CD4-positive, alpha-beta T cell (primary cell): ENCODE results near the gene SMIM31. TPM values are rescaled to one million over a fixed set of nuclear protein-coding genes. Genes with fewer than 3 reads are reported as not detected.

Source experiments
- ATAC-seq: fragments of 200-7000 bp; cut with Tn5 transposase; one replicate; pipeline ENCODE4 v1.10.0; 2022; ENCODE audit warnings: mild to moderate bottlenecking; ENCODE audit not compliant: poor library complexity
- CTCF ChIA-PET: fragments of 350-600 bp; sonication (Branson Sonifier 250); formaldehyde crosslinking; loops from one replicate; lab custom pipeline; 2021; ENCODE audit warnings: antibody characterized with exemption, inconsistent platforms; lab: Charles Lee
- POLR2A ChIA-PET: fragments of 350-600 bp; sonication (Branson Sonifier 250); formaldehyde crosslinking; loops from one replicate; lab custom pipeline; 2021; ENCODE audit warnings: antibody characterized with exemption, inconsistent platforms; lab: Charles Lee
- DNase-seq, 14 experiments: peaks; one replicate each; pipeline ENCODE4 v3.0.0-alpha.2; 2013 to 2020; ENCODE audit warnings: mixed read lengths in 2 of 14
- H3K27ac ChIP-seq, 2 donors: one replicate each; pipeline versions ENCODE4 v1.5.1 to v1.7.0; 2013; ENCODE audit warnings: low read length in 2 of 2, low read depth in 1 of 2, mild to moderate bottlenecking in 1 of 2
- H3K27me3 ChIP-seq, 2 experiments: 1 replicate in 1 of 2; 2 replicates in 1 of 2; pipeline versions ENCODE4 v1.6.1 to v1.7.0; 2013; ENCODE audit warnings: low read length in 2 of 2, control low read depth in 1 of 2, mild to moderate bottlenecking in 1 of 2, moderate library complexity in 1 of 2; ENCODE audit not compliant: insufficient read depth in 2 of 2, control insufficient read depth in 1 of 2
- H3K36me3 ChIP-seq: one replicate; pipeline ENCODE4 v1.6.1; 2013; ENCODE audit warnings: low read length, control low read depth; ENCODE audit not compliant: insufficient read depth
- H3K4me1 ChIP-seq: one replicate; pipeline ENCODE4 v1.6.1; 2013; ENCODE audit warnings: low read length, control low read depth; ENCODE audit not compliant: insufficient read depth
- H3K4me3 ChIP-seq: one replicate; pipeline ENCODE4 v1.5.1; 2013; ENCODE audit warnings: mild to moderate bottlenecking, low read length, moderate library complexity
- H3K9me3 ChIP-seq, 2 experiments: 1 replicate in 1 of 2; 2 replicates in 1 of 2; pipeline versions ENCODE4 v1.6.1 to v1.7.0; 2013; ENCODE audit warnings: low read length in 2 of 2, mild to moderate bottlenecking in 2 of 2, control low read depth in 1 of 2, moderate library complexity in 1 of 2; ENCODE audit not compliant: control insufficient read depth in 1 of 2, insufficient read depth in 1 of 2
- H3K27ac Mint-ChIP-seq: one replicate; pipeline ENCODE4 v1.8.0; 2020; ENCODE audit warnings: mixed read lengths
- H3K27me3 Mint-ChIP-seq: one replicate; pipeline ENCODE4 v1.8.0; 2021; ENCODE audit warnings: mixed read lengths
- H3K36me3 Mint-ChIP-seq: one replicate; pipeline ENCODE4 v1.8.0; 2021; ENCODE audit warnings: low read depth, mixed read lengths
- H3K4me1 Mint-ChIP-seq: one replicate; pipeline ENCODE4 v1.8.0; 2021; ENCODE audit warnings: low read depth, mixed read lengths
- H3K4me3 Mint-ChIP-seq: one replicate; pipeline ENCODE4 v1.8.0; 2020; ENCODE audit warnings: mild to moderate bottlenecking, mixed read lengths
- H3K9me3 Mint-ChIP-seq: one replicate; pipeline ENCODE4 v1.8.0; 2020; ENCODE audit warnings: mixed read lengths
- intact Hi-C, 2 experiments: fragments of 100-400 bp; cut with DNase I in 1 of 2; cut with micrococcal nuclease in 1 of 2; formaldehyde crosslinking; loops; one replicate each; pipeline versions ENCODE4 v1.15.1 to v1.9.0; 2023 to 2025; cut with DNase I, micrococcal nuclease
- total RNA-seq, 174 experiments: library from RNA in 2 of 174; stranded (reverse) in 2 of 174; gene quantifications; one replicate each; pipeline ENCODE4 v1.2.3 and lab custom pipeline; 2021 to 2026
- TF ChIP-seq, protein P1 (sequence below): fragments of 200-600 bp; IDR thresholded peaks from one replicate; pipeline ENCODE4 v1.8.0; 2022; ENCODE audit warnings: antibody characterized with exemption, mild to moderate bottlenecking

Gene SMIM31
- total RNA-seq, 2 experiments from 2014 or later, result not detected

DNA sequence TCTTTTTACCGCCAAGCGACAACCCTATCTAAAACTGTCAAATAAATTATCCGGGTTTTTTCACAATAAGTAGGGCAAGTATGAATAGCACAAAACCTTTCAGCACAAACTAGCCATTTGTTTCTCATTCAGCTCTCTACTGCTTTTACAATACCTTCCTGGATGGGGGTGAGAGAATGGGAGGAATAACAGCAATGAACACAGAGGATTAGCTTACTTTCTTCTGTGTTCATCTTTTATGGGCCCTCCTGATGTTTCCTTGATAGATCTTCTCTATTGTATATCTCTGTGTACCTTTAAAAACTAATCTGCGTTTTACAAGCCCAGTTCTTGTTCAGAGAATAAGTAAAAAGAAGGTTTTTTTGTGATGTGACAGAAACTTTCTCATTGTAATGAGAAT is 67.8 kb downstream of the SMIM31 start:
- TF ChIP-seq, protein P1, sequence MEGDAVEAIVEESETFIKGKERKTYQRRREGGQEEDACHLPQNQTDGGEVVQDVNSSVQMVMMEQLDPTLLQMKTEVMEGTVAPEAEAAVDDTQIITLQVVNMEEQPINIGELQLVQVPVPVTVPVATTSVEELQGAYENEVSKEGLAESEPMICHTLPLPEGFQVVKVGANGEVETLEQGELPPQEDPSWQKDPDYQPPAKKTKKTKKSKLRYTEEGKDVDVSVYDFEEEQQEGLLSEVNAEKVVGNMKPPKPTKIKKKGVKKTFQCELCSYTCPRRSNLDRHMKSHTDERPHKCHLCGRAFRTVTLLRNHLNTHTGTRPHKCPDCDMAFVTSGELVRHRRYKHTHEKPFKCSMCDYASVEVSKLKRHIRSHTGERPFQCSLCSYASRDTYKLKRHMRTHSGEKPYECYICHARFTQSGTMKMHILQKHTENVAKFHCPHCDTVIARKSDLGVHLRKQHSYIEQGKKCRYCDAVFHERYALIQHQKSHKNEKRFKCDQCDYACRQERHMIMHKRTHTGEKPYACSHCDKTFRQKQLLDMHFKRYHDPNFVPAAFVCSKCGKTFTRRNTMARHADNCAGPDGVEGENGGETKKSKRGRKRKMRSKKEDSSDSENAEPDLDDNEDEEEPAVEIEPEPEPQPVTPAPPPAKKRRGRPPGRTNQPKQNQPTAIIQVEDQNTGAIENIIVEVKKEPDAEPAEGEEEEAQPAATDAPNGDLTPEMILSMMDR, result no peak
- ATAC-seq (no peak), DNase-seq (no peak)
- Histone ChIP-seq H3K4me3 (no peak overlapping the region), H3K27me3 (peaks cover 0 to 5% of the 10 kb centered on the region in 2 experiments), H3K36me3 (no peaks in the 10 kb centered on the region), H3K27ac (no peak overlapping the region), H3K4me1 (no peaks in the 10 kb centered on the region), H3K9me3 (no peaks in the 10 kb centered on the region)
- H3K9me3 Mint-ChIP-seq, result no peaks in the 10 kb centered on the region
- H3K4me3 Mint-ChIP-seq, result no peak overlapping the region
- peaks cover 30% of the 10 kb centered on the region for H3K27me3 Mint-ChIP-seq
- intact Hi-C loops, result no loop called here
- ChIA-PET POLR2A (no interaction called here), CTCF (no interaction called here)
- no peaks in the 10 kb centered on the region for H3K4me1 Mint-ChIP-seq
- H3K36me3 Mint-ChIP-seq, result no peaks in the 10 kb centered on the region
- no peak overlapping the region for H3K27ac Mint-ChIP-seq

DNA sequence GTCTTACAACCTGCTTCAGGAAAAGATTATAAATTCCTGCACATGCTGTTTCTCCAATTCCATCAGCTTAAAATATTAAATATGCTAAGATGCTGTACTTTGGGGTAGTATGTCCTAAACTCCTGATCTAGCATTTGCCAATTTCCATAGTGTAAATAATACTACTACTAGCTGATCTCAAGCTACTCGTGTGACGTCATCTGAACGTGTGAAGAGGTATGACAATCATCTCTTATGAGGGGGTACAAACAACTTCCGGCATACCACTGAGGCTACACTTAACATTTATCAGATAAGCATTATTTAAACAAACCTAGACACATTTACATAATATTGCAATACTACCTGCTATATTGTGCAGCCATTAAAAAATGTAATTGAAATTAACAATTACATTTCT is 70.7 kb downstream of the SMIM31 start:
- no peak overlapping the region for H3K4me3 Mint-ChIP-seq
- POLR2A ChIA-PET, result no interaction called here
- no peaks in the 10 kb centered on the region for H3K36me3 Mint-ChIP-seq
- Histone ChIP-seq H3K27ac (no peak overlapping the region), H3K4me3 (no peak overlapping the region), H3K27me3 (peaks cover 0 to 5% of the 10 kb centered on the region in 2 experiments), H3K9me3 (no peaks in the 10 kb centered on the region), H3K36me3 (no peaks in the 10 kb centered on the region), H3K4me1 (no peaks in the 10 kb centered on the region)
- no peak for DNase-seq
- no peak overlapping the region for H3K27ac Mint-ChIP-seq
- no peaks in the 10 kb centered on the region for H3K9me3 Mint-ChIP-seq
- intact Hi-C loops, result no loop called here
- TF ChIP-seq, protein P1, result no peak
- no peaks in the 10 kb centered on the region for H3K4me1 Mint-ChIP-seq
- no peak for ATAC-seq
- peaks cover 26% of the 10 kb centered on the region for H3K27me3 Mint-ChIP-seq
- CTCF ChIA-PET, result no interaction called here

DNA sequence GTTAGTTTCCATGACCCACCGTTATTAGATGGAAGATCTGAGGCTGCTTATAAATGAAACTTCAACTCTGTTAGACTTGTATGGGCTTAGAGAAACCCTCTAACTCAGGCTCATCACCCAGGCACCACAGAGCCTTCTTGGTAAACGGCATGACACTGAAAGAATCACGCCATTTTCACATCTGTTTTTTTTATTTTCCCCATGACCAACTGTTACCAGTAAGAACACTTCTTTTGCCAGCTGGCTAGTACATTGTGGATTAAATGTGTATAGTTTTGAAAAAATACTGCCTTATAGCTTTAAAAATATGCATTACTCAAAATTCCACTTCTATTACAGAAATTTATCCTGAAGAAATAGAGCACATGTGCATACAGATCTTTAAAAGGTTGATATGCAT is 75.0 kb downstream of the SMIM31 start:
- Histone ChIP-seq H3K36me3 (no peaks in the 10 kb centered on the region), H3K4me3 (no peak overlapping the region), H3K9me3 (no peaks in the 10 kb centered on the region), H3K4me1 (no peaks in the 10 kb centered on the region), H3K27ac (no peak overlapping the region), H3K27me3 (no peaks in the 10 kb centered on the region)
- intact Hi-C loops, result no loop called here
- Mint-ChIP-seq H3K4me3 (no peak overlapping the region), H3K36me3 (no peaks in the 10 kb centered on the region), H3K9me3 (no peaks in the 10 kb centered on the region), H3K27ac (no peak overlapping the region), H3K27me3 (no peaks in the 10 kb centered on the region), H3K4me1 (no peaks in the 10 kb centered on the region)
- no peak for DNase-seq
- ATAC-seq, result no peak
- ChIA-PET CTCF (no interaction called here), POLR2A (no interaction called here)
- TF ChIP-seq, protein P1, result no peak
